HG03342 (cell line): Measurements from ENCODE around the gene COPZ2.
"Not testable (repeated sequence)": the region's sequence is repeated elsewhere in the genome, so short reads cannot be mapped to it uniquely, and the experiment has no call there.

Experiments
- ATAC-seq: cut with Tn5 transposase; IDR thresholded peaks from one replicate; pipeline ENCODE4 v1.9.1; 2021; ENCODE audit warnings: mild to moderate bottlenecking, moderate library complexity; ENCODE audit not compliant: unreplicated experiment

COPZ2 gene

DNA sequence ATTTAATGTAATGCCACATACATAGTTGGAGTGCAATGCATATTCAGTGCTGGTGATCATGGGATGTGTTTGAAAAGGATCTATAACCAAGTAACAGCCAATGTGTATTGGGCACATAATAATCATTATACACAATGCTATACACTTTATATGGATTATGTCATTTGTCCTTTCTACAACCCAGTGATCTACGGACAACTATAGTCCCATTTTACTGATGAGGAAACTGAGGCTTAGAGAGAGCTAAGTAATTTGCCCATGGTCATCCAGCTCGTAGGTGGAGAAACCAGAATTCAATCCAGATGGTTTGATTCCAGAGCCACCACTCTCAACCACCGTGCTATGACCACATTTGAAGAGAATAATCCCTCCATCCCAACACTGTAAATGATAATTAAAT lies 27.4 kb downstream of the COPZ2 start:
- ATAC-seq = no peak

DNA sequence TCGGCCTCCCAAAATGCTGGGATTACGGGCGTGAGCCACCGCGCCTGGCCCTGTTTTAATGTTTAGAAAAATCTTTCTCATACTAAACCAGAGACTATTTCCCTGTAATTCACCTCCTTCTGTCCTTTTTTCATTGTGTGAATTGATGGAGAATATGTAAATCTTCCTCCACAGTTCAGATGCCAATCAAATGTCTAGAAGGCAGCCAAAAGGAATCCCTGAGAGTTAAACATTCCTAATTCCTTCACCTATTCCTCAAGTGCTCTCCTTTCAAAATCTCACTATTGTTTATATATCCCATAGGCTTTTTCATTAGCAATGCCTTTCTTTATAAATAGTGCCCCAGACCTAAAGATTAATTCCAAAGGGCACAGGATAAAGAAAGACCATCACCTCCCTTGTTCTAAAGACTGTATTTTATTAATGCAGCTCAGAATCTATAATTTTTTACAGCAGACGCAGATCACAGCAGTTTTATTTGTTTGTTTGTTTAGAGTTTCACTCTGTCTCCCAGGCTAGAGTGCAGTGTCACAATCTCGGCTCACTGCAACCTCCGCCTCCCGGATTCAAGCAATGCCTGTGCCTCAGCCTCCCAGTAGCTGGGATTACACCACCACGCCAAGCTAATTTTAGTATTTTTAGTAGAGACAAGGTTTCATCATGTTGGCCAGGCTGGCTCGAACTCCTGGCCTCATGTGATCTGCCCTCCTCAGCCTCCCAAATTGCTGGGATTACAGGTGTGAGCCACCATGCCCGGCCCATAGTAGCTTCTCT lies 30.5 kb downstream of the COPZ2 start:
- no peak for ATAC-seq

DNA sequence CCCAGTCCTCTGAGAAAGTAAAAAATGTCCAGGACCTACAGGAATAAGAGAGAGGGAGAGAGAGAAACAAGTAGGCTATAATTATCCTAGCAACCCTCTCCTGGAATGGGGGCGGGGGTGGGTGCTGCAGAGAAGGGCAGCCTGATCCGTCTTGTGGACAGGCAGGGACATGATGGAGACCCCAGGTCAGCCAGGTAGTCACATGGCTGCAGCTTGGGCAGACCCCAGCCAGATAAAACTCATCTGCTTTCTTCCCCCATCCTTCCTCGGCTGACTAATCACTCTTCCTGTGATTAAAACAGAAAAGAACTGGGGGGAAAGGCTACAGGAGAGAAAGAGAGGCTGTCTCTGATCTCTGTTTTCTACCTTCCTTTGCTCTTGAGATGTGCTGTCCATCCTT lies 32.6 kb downstream of the COPZ2 start:
- ATAC-seq = no peak

DNA sequence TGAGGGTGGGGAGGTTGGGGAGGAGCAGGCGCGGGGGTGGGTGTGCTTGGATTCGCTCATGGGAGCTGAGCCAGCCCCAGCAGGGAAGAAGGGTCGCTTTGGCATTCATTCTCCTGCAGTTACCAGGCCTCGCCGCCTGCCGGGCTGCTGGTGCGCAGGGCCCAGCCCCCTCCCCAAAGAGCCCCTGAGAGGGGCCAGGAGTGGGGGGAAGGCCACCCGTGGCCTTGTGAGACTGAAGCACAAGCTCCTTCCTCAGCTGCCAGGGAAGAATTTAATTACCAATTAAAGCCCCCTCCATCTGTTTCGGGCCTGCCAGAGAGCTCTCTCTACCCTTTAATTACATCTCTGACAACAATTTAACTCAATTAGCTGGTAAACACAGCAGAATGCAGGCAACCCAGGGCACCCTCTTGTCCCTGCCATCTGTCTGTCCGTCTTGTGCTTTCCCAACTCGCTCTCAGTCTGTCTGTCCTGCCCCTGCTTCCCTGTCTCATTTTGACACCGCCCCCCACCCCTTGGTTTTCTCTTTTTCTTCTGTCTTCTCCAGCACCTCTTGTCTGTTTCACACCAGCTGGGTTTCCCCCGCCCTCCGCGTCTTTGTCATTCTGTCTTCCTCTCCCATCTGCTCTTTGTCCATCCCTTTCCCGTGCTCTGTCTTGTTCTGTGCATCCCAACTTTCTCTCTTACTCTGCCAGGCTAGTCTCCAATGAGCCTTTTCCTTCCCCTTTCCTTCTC lies 34.0 kb downstream of the COPZ2 start:
- ATAC-seq = no peak

DNA sequence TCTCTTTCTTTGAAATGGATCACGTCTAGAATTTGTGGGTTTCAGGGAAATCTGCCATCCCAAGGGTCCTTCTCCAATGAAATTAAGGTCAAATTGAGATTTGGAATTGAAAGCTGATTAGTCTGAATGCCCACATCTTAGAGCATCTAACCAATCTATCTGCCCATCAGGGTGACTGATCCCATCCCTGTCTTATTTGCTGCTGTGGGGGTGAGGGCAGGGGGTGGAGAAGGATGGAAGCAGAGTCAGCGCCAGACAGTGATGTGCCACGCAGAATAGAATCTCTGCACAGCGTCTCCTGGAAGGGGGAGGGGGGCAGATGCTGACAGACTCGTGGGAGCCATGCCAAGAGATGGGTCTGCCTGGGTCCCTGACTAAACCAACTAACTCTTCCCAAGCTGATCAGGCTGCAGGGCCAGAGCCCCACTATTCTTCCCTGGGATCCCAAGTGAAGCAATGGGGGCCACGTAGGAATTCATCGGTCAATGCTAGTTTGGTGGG lies 34.6 kb downstream of the COPZ2 start:
- ATAC-seq = no peak

DNA sequence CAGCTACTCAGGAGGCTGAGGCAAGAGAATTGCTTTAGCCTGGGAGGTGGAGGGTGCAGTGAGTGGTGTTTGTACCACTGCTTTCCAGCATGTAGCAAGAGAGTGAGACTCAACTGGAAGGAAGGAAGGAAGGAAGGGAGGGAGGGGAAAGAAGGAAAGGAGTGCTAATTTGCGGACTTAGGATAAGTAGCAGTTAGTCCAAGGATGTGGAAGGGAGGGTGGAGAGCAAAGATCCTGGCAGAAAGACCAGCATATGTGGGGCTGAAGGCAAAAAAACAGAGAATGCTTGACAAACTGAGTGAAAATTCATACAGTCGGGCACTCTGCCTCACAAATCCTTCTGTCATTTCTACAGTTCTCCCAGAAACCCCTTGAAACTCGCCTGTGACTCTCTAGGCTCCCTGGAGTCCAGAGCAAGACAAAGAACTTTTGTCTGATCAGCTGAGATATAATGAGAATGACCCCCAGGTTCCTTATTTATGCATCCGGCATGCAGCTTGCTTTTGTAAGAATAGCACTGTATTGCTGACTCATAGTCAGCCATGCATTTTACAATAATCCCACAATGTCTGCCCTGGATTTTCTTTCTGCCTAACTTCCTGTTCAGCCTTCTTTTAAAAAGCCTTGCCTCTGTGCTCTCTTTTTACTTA lies 35.2 kb downstream of the COPZ2 start:
- no peak for ATAC-seq

DNA sequence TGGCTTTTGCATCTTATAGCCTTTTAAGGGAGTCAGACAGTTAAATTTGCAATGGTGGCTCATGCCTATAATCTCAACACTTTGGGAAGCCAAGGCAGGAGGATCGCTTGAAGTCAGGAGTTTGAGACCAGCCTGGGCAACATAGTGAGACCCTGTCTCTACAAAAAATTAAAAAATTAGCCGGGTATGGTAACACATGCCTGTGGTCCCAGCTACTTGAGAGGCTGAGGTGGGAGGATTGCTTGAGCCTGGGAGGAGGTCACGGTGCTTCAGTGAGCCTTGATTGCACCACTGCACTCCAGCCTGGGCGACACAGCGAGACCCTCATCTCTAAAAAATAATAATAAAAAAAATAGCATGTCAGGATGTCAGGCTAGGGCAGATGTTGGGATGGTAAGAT lies 35.9 kb downstream of the COPZ2 start:
- ATAC-seq = not testable (repeated sequence)

DNA sequence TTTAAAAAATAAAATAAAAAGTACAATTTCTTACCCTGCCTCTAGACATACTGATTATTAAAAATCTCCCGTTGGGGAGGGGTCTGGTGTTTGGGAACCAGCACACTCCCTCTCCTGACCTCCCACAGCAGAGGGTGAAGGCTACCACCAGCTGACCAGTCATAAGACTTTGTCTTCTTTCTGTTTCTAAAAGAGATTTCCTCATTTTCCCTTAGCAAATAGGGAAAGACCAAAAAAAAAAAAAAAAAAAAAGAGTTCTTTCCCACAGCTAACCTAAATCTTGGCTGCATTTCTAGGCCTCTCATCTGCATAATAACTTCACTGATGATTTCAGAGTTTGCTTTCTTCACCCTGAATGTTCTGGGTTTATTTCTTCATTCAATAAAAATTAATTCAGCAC lies 36.4 kb downstream of the COPZ2 start:
- no peak for ATAC-seq

DNA sequence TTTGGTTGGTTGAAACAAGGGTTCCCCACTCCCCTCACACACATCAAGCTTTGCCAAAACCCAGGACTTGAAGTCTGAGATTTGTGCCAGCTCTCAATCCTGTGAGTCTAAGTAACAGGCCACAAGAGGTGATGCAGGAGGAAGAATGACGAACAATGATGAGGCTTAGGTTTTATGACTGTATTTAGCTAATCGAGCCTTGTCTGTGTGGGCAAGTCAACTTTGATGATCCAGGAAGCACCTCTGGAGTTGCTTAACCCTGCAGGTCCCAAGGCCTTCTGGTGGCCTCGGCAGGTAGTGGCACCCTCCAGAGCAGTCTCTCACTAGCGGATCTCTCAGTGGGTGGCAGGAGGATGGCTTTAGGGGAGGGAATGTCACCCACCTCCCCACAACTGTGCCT lies 38.0 kb downstream of the COPZ2 start:
- no peak for ATAC-seq

DNA sequence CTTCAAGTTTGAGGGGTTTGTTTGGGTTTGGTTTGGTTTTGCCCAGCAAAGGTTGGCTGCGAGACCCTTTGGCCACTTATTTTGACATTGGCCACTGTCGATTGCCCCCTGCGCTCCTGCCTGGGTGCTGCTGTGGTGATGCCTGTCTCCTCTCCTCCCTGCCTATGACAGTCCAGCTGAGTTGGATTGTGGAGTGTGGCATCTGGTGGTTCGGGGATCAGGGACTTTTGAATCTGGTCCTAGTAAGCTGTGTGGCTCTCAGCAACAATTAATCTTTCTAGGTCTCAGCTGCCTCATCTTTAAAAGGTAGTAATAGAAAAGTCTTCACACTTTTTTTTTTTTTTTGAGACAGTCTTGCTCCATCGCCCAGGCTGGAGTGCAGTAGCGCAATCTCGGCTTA lies 39.6 kb downstream of the COPZ2 start:
- ATAC-seq = no peak

DNA sequence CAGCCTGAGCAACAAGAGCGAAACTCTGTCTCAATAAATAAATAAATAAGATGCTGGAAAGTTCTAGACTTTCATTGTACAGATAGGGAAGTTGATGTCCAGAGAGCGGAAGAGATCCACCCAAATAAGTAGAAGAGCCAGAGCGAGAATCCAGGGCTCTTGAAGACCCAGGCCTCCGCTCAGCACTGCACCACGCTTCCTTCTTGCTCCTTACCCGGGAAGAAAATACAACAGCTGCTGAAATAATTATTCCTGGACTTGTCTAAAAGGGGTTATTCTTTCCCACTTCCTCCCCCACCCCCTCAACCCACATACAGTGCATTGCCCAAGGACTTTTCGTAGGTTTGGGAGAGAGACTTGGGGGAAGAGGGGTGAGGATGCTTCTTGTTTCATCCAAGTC lies 40.0 kb downstream of the COPZ2 start:
- no peak for ATAC-seq

DNA sequence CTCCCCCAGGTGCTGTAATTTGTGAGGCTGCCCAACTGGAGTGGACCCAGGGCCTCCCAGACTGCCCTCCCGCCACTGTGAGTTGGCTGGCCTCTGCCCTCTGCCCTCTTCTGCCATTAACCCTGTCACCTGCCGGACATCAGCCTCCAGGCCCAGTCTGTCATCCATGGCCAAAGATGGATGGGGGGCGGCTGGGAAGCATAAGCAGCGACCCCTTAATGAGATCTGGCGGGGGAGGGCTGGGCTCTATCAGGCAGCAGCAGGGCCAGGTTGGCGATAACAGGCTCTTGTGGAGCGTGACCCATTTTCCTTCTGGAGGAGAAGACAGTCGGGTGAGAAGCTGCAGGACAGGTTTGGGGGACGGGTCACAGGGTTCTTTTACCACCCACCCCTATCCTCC lies 41.4 kb downstream of the COPZ2 start:
- ATAC-seq = no peak

DNA sequence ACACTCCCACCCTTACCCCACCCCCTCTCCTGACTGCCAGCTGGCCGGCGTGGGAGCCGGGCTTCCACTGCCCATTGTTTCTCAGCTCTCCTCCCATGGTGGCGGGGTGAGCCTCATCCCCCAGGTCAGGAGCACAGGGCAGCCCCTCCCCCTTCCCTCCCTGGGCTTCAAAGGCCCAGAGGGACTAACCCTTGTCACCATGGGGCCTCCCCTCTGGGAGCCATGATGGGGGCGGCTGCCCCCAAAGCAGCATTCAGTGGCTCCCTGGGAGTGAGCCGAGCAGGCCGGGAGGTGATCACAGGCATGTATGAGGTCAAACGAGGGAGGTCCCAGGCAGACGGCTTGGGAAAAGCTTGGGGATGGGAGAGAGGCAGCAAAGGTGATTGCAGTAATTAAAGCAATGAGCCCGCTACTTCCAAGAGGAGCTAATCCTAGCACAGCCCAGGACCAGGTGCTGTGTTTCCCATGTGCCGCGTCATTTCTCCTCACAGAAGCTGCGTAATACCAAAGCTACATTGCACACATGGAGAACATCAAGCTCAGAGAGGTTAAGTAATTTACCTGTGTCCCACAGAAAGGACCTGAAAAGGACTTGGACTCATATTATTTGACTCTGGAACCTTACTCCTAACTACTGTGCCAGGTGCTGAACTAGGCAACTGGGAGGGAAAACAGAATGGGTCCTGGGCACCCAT lies 42.2 kb downstream of the COPZ2 start:
- ATAC-seq = no peak

DNA sequence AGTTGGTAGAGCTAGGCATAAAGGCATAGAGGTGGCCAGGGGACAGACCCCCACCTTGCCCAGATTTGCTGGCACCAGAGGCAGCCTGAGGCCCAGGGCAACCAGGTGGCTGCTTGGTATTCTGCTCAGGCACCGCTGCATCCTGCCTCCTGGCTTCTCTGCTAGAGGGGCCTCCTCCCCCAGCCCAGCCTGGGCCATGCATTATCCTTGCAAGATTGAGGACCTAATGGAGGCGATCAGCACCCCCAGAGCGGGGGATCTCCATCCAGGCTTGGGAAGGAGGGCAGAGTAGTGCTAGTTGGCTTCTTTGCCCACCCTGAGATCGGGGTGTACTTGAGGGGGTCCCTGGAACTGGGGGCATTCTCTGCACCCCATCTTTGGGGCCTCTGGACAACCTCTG lies 42.9 kb downstream of the COPZ2 start:
- ATAC-seq = no peak

DNA sequence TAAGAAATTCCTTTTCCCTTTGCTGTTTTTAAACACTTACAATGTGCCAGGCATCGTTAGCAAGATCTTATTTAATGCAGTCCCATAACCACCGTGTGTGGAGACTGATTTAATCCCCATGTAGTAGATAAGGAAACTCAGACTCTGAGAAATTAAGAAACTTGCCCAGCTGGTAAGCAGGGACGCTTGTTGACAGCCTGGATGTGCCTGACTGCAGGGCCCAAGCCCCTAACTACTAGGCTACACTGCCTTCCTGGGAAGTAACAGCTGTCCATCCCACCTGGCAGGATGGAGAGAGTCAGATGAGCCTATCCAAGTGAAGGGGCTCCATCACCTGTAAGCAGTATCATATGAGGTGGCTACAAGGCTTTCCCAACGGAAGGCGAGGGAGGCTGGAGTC lies 43.6 kb downstream of the COPZ2 start:
- no peak for ATAC-seq

DNA sequence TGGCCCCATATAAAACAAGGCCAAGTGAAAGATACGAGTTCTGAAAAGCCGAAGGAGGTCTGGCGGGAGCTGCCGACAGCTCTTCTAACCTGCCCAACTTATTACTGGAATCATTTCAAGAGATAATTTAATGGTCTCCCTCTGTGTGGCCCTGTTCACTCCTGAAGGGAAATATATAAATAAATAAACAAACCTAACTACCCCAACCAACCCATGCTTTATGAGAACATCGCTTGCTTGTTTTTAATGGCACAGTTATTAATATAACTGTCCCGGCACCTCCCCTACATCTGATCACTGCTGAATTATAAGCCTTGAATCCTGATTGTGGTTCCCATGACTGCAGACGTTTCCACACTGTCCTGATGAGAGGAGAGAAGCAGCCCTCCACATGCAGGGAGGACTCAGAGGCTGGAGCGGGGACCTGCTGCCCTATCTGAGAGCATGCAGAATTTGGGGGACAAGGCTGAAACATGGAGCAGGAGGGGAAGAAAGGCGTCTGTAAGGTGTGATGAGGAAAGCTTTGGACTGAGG lies 44.5 kb downstream of the COPZ2 start:
- no peak for ATAC-seq

DNA sequence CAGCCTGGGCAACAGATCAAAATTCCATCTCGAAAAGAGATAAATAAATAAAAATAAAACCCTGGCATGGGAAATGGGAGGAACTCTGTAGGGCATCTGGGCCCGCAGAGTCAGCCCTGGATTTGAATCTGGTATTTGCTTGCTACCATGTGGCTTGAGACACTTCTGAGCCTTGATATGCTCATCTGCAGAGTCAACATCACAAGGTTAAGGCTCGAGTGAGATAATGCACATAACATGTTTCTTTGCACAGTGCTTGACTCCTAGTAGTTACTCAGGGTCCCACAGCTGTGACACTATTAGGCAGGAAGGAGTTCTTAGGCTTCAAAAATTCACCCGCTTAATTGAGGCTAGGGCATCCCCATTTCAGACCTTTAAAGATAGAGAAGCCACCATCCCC lies 45.4 kb downstream of the COPZ2 start:
- no peak for ATAC-seq

DNA sequence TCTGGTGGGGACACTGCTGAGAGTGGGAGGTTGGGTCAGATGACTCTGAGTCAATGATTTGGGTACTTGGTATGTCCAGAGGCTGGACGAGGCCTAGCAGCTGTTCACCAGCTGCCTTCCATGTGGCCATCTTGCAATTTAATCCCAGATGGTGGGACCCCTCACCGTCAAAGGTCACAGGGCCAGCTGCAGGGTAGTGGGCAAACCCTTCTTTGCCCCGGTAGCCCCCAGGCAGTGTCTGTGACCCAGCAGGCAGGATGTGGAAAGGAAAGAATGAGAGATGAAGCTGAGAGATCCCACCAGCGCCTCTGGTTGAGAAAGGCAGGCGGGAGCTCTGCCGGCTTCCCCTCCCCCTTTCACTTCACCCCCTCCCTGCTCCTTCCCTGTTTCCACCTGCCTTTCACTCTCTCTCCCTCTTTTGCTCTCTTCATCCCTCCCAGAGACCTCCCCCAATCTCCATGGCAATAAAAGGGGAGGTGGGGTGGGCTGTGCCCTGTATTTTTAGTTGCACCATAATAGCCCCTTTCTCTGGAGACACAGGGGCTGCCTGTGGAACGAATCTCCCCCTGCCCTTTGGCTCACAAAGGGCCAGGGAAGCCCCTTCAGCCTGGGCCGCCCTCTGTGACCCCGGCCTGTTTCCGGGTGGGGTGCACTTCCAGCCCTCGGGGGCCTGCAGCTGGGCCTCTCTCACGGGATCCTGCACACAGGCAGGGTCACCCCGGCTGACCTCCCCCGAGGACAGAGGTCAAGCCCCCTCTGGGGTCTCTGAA lies 46.5 kb downstream of the COPZ2 start:
- ATAC-seq = no peak

DNA sequence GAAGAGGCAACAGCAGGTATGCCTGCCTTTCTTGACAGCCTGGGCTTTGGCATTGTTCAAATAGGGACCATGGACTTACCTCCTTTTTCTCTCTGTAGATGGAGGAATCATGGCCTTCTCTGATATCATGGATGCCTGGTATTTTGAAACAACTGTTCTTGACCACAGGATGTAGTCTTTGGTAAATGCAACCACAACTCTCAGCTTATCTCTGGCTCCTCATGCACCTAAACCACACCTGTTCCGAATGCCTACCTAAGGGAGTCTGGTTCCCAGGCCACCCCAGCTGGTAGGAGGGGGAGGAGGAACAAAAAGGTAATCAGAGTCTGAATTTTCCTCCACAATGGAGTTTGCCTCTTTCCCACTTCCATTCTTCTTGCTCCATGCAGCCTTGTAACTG lies 47.9 kb downstream of the COPZ2 start:
- no peak for ATAC-seq

DNA sequence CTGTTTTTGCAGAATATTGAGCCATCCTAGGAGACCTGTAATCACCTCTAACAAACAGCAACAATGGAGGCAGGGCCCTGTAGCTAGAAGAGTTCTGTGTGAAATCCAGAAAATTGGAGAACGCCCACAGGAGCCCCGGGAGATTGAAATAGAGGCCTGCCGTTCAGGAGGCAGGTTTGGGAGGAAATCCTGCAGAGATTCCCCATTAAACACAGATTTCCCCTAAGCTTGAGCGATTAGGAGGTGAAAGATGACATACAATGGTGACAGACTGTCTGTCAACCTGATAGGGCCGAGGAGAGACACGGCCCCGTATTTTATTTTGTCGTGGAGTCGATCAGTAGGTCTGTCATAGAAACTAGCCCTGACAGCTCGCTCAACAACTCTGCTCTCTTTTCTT lies 48.4 kb downstream of the COPZ2 start:
- no peak for ATAC-seq
